HG02938 (cell line): ENCODE data around the gene DLD.

Source experiments
- ATAC-seq: cut with Tn5 transposase; IDR thresholded peaks from one replicate; pipeline ENCODE4 v1.9.1; 2021; ENCODE audit warnings: mild to moderate bottlenecking, moderate library complexity; ENCODE audit not compliant: unreplicated experiment

The DLD gene

DNA sequence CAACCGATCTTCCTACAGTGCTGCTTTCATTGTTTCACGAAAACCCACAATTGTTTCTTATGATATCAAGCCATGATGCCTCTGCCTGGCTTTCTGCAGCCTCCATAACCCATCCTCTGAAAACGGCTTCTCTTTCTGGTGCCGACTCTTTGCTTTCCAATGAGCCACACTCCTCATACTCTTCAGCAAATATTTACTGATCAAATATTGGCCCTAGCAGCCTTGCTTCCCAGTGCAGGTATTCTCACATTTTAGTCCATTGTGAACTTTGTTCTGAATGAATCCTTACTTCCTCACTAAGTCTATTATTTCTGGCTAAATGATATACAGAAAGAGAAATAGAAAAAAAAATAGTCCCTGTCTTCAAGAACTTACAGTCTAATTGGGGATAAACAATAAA lies 76.4 kb downstream of the DLD start:
- no peak for ATAC-seq

DNA sequence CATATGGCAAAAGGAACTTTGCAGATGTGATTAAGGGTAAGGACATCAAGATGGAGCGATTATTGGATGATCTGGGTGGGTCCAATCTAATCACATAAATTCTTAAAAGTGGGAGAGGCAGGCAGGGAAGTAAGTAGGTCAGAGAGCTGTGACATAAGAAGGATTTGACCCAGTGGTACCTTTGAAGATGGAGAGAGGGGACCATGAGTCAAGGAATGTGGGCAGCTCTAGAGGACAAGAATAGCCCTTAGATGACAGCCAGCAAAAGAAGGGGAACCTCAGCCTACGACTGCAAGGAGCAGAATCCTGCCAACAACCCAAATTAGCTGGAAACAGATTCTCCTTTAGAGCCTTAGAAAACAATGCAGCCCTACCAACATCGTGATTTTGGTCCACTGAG lies 77.5 kb downstream of the DLD start:
- ATAC-seq = no peak

DNA sequence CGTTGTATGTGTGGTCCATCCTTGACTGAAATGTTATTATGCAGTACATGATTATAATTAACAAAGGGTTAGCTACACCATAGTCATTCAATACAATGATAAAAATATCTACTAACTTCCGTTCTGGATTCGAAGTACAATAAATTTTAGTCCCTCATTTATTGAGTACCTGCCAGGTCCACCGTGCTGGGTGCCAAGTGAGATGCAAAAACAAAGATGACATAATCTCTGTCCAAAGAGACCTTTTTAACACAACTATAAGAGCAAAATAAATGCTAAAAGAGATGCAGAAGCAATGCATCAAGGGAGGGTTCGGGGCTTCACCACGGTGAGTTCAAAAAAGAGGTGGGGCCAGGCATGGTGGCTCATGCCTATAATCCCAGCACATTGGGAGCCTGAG lies 78.9 kb downstream of the DLD start:
- ATAC-seq = no peak
